Hepatocyte (in vitro differentiated cells): ENCODE measurements around the gene CDH5. TPM values are rescaled to one million over a fixed set of nuclear protein-coding genes. Genes with fewer than 3 reads are reported as not detected.

ENCODE experiments used
- DNase-seq: peaks from one replicate; pipeline ENCODE4 v3.0.0-alpha.2; 2016; ENCODE audit warnings: low spot score
- H2AFZ ChIP-seq: fragments of 200-600 bp; sonication (generic); 2 replicates; pipeline ENCODE4 v1.6.0; 2016; ENCODE audit warnings: antibody characterized with exemption, mild to moderate bottlenecking
- H3K27ac ChIP-seq: fragments of 200-600 bp; sonication (generic); 2 replicates; pipeline ENCODE4 v1.5.1; 2016; ENCODE audit warnings: mild to moderate bottlenecking
- H3K27me3 ChIP-seq: fragments of 200-600 bp; sonication (generic); 2 replicates; pipeline ENCODE4 v1.6.1; 2016
- H3K36me3 ChIP-seq: fragments of 200-600 bp; sonication (generic); replicated peaks from 2 replicates; pipeline ENCODE4 v1.5.1; 2016; ENCODE audit warnings: low read depth; ENCODE audit not compliant: insufficient read depth
- H3K4me1 ChIP-seq: fragments of 200-600 bp; sonication (generic); 2 replicates; pipeline ENCODE4 v1.5.1; 2016; ENCODE audit warnings: mild to moderate bottlenecking, moderate library complexity; ENCODE audit not compliant: insufficient read depth
- H3K4me2 ChIP-seq: fragments of 200-600 bp; sonication (generic); 2 replicates; pipeline ENCODE4 v1.6.0; 2016
- H3K4me3 ChIP-seq: fragments of 200-600 bp; sonication (generic); 2 replicates; pipeline ENCODE4 v1.5.1; 2016; ENCODE audit warnings: mild to moderate bottlenecking
- H3K79me2 ChIP-seq: fragments of 200-600 bp; sonication (generic); 2 replicates; pipeline ENCODE4 v1.6.0; 2017; ENCODE audit warnings: mild to moderate bottlenecking
- H3K9me2 ChIP-seq: fragments of 200-600 bp; sonication (generic); replicated peaks from 2 replicates; pipeline ENCODE4 v1.6.0; 2017; ENCODE audit warnings: mild to moderate bottlenecking; ENCODE audit not compliant: insufficient read depth
- H3K9me3 ChIP-seq: fragments of 200-600 bp; sonication (generic); 2 replicates; pipeline ENCODE4 v1.5.1; 2016; ENCODE audit warnings: low read depth, mild to moderate bottlenecking
- H4K20me1 ChIP-seq: fragments of 200-600 bp; sonication (generic); 2 replicates; pipeline ENCODE4 v1.6.0; 2016; ENCODE audit warnings: mild to moderate bottlenecking; ENCODE audit not compliant: insufficient read depth, poor library complexity, severe bottlenecking
- CTCF ChIP-seq: fragments of 200-600 bp; sonication (generic); IDR thresholded peaks from 2 replicates; pipeline ENCODE4 v1.5.1; 2016; ENCODE audit warnings: antibody characterized with exemption, mild to moderate bottlenecking; ENCODE audit not compliant: poor library complexity
- EZH2 ChIP-seq: fragments of 200-600 bp; sonication (generic); IDR thresholded peaks from 2 replicates; pipeline ENCODE4 v1.6.1; 2016; ENCODE audit warnings: antibody characterized with exemption, mild to moderate bottlenecking, borderline replicate concordance
- EZH2phosphoT487 ChIP-seq: fragments of 200-600 bp; sonication (generic); IDR thresholded peaks from one replicate; pipeline ENCODE4 v1.6.1; 2018; ENCODE audit warnings: antibody characterized with exemption, mild to moderate bottlenecking, low read depth, moderate library complexity; ENCODE audit not compliant: unreplicated experiment, severe bottlenecking
- WGBS: methylation state at CpG from one replicate; pipeline ENCODE4 v1.1.6; 2016; ENCODE audit warnings: low lambda C conversion rate; ENCODE audit errors: missing lambda C conversion rate; 5-methylcytosine and 5-hydroxymethylcytosine counted together
- polyA plus RNA-seq: library from polyadenylated mRNA; unstranded; fragments of >200 nt; fragmentation: Nextera tagmentation; extraction: Ambion mirVana; gene quantifications from 2 replicates; pipeline ENCODE4 v1.2.1, GENCODE V29; 2016
- total RNA-seq: library from RNA; depleted of rRNA; stranded (reverse); fragments of >200 nt; gene quantifications from 2 replicates; pipeline ENCODE4 v1.2.3, GENCODE V29; 2014

Gene CDH5
- total and polyA plus RNA-seq, 2 experiments from 2014 or later = 0.88 to 2.2 TPM

GRCh38 chr16:66334853-66335574 lies 31.5 kb upstream of the CDH5 start:
- no peaks in the 10 kb centered on the region for H3K79me2 ChIP-seq
- H4K20me1 ChIP-seq = no peaks in the 10 kb centered on the region
- no peak overlapping the region for H3K4me2 ChIP-seq
- H3K4me1 ChIP-seq = no peaks in the 10 kb centered on the region
- no peak for TF ChIP-seq CTCF
- no peak for TF ChIP-seq EZH2phosphoT487
- TF ChIP-seq EZH2 = no peak
- H2AFZ ChIP-seq = no peak overlapping the region
- H3K9me3 ChIP-seq = no peaks in the 10 kb centered on the region
- no peak overlapping the region for H3K27ac ChIP-seq
- no peak for DNase-seq
- H3K9me2 ChIP-seq = no peaks in the 10 kb centered on the region
- H3K27me3 ChIP-seq = no peaks in the 10 kb centered on the region
- WGBS = 56% methylated on average over 4 of the region's 4 CpGs
- no peak overlapping the region for H3K4me3 ChIP-seq
- no peaks in the 10 kb centered on the region for H3K36me3 ChIP-seq

GRCh38 chr16:66335704-66336329 lies 30.7 kb upstream of the CDH5 start:
- no peak overlapping the region for H2AFZ ChIP-seq
- H3K4me1 ChIP-seq = no peaks in the 10 kb centered on the region
- 50% methylated on average over 8 of the region's 8 CpGs for WGBS
- H3K9me2 ChIP-seq = no peaks in the 10 kb centered on the region
- no peaks in the 10 kb centered on the region for H3K36me3 ChIP-seq
- H3K27me3 ChIP-seq = no peaks in the 10 kb centered on the region
- no peaks in the 10 kb centered on the region for H3K79me2 ChIP-seq
- no peaks in the 10 kb centered on the region for H4K20me1 ChIP-seq
- TF ChIP-seq CTCF (no peak), EZH2phosphoT487 (no peak), EZH2 (no peak)
- H3K9me3 ChIP-seq = no peaks in the 10 kb centered on the region
- no peak overlapping the region for H3K4me2 ChIP-seq
- no peak overlapping the region for H3K27ac ChIP-seq
- peak; percentile 44 for DNase-seq
- no peak overlapping the region for H3K4me3 ChIP-seq

GRCh38 chr16:66337463-66338188 lies 28.9 kb upstream of the CDH5 start:
- WGBS = 85% methylated on average over 9 of the region's 9 CpGs
- H3K27me3 ChIP-seq = no peaks in the 10 kb centered on the region

More at GRCh38 chr16:66337463-66338188, 28.9 kb upstream of the CDH5 start:
- DNase-seq = no peak
- Histone ChIP-seq H3K27ac (no peak overlapping the region), H3K4me1 (no peaks in the 10 kb centered on the region), H4K20me1 (no peaks in the 10 kb centered on the region), H3K9me2 (no peaks in the 10 kb centered on the region), H3K4me2 (no peak overlapping the region), H2AFZ (no peak overlapping the region), H3K9me3 (no peaks in the 10 kb centered on the region), H3K36me3 (no peaks in the 10 kb centered on the region), H3K4me3 (no peak overlapping the region), H3K79me2 (no peaks in the 10 kb centered on the region)
- no peak for TF ChIP-seq CTCF
